ENCODE measurements around the gene KRTAP12-1.
"Not testable (repeated sequence)": the region's sequence is repeated elsewhere in the genome, so short reads cannot be mapped to it uniquely, and the experiment has no call there.

The KRTAP12-1 gene

GRCh38 chr21:44646366-44647221 is 35.4 kb downstream of the KRTAP12-1 start, which contains the start of gene KRTAP10-11:
KRTAP10-11 (plus strand) TSS chr21:44646414; CDS start chr21:44646459, 45 bp downstream.
- not testable (repeated sequence) for DNase-seq (ENCODE audit: low read depth in 2 of 3, low spot score in 1 of 3)

- no peak for DNase-seq (ENCODE audit: low read depth in 2 of 3, low spot score in 1 of 3)
Measured at GRCh38 chr21:44644878-44645277, 37.1 kb downstream of the KRTAP12-1 start.

- no peak for DNase-seq (ENCODE audit: low read depth in 2 of 3, low spot score in 1 of 3)
Measured at GRCh38 chr21:44643741-44644310, 38.1 kb downstream of the KRTAP12-1 start.

GRCh38 chr21:44640761-44641160 is 41.2 kb downstream of the KRTAP12-1 start:
- no peak for DNase-seq (ENCODE audit: low read depth in 2 of 3, low spot score in 1 of 3)

- no peak for DNase-seq (ENCODE audit: low read depth in 2 of 3, low spot score in 1 of 3)
Measured at GRCh38 chr21:44639331-44639655, 42.7 kb downstream of the KRTAP12-1 start.

GRCh38 chr21:44638506-44639330 is 43.2 kb downstream of the KRTAP12-1 start:
- not testable (repeated sequence) for DNase-seq (ENCODE audit: low read depth in 2 of 3, low spot score in 1 of 3)

GRCh38 chr21:44637851-44638348 is 44.1 kb downstream of the KRTAP12-1 start:
- DNase-seq (ENCODE audit: low read depth in 2 of 3, low spot score in 1 of 3), result not testable (repeated sequence)

GRCh38 chr21:44637018-44637850 is 44.7 kb downstream of the KRTAP12-1 start, which contains the start of gene KRTAP10-10:
KRTAP10-10 (plus strand) TSS chr21:44637356; CDS start chr21:44637418, 62 bp downstream.
- DNase-seq (ENCODE audit: low read depth in 2 of 3, low spot score in 1 of 3), result no peak

- DNase-seq (ENCODE audit: low read depth in 2 of 3, low spot score in 1 of 3), result no peak
Measured at GRCh38 chr21:44636209-44637017, 45.5 kb downstream of the KRTAP12-1 start.

- DNase-seq (ENCODE audit: low read depth in 2 of 3, low spot score in 1 of 3), result no peak
Measured at GRCh38 chr21:44632067-44632466, 49.9 kb downstream of the KRTAP12-1 start.

Data from stimulated activated CD4-positive, alpha-beta T cell treated with anti-CD3 and anti-CD28 coated beads, Interleukin-12 subunit alpha, Interleukin-12 subunit beta, amount 100 ng/mL, for 48 hours (primary cell).